Testis (tissue), 3 donors: Measurements from ENCODE around the gene ZMIZ1. TPM values are rescaled to one million over a fixed set of nuclear protein-coding genes. Genes with fewer than 3 reads are reported as not detected.

Experiments used
- DNase-seq: peaks from one replicate; pipeline ENCODE4 v3.0.0-alpha.2; 2019
- H3K27ac ChIP-seq, 2 donors: fragments of 200-600 bp; sonication (generic); one replicate each; pipeline ENCODE4 v1.5.1; 2019
- H3K27me3 ChIP-seq: fragments of 200-600 bp; sonication (generic); one replicate; pipeline ENCODE4 v1.5.1; 2019
- H3K36me3 ChIP-seq: fragments of 200-600 bp; sonication (generic); one replicate; pipeline ENCODE4 v1.5.1; 2017; ENCODE audit warnings: low read depth; ENCODE audit errors: missing control alignments
- H3K4me1 ChIP-seq: fragments of 200-600 bp; sonication (generic); one replicate; pipeline ENCODE4 v1.5.1; 2019
- H3K4me3 ChIP-seq, 2 donors: fragments of 200-600 bp; sonication (generic); one replicate each; pipeline ENCODE4 v1.5.1; 2017 to 2019
- H3K9me3 ChIP-seq: fragments of 200-600 bp; sonication (generic); one replicate; pipeline ENCODE4 v1.5.1; 2017
- CTCF ChIP-seq, 3 experiments: fragments of 450-650 bp in 2 of 3; fragments of 200-600 bp in 1 of 3; sonication (generic) in 1 of 3; IDR thresholded peaks; one replicate each; pipeline ENCODE4 v1.5.1; 2016 to 2019; ENCODE audit warnings: antibody characterized with exemption in 3 of 3, mild to moderate bottlenecking in 2 of 3, moderate library complexity in 1 of 3
- POLR2A ChIP-seq: fragments of 450-650 bp; IDR thresholded peaks from one replicate; pipeline ENCODE4 v1.6.1; 2017; ENCODE audit warnings: antibody characterized with exemption, mild to moderate bottlenecking, moderate library complexity
- WGBS, 2 donors: methylation state at CpG; one replicate each; pipeline ENCODE4 v1.1.5; 2018; 5-methylcytosine and 5-hydroxymethylcytosine counted together
- intact Hi-C: fragments of 100-400 bp; cut with DNase I; formaldehyde crosslinking; loops from one replicate; pipeline ENCODE4 v1.15.1; 2023; ENCODE audit warnings: low total_unique reads
- polyA plus RNA-seq: library from polyadenylated mRNA; stranded (reverse); fragments of 350-450 nt; fragmentation: Illumina TruSeq; extraction: RNeasy Lipid Tissue Mini Kit (QIAGEN cat#74804); gene quantifications from one replicate; pipeline ENCODE4 v1.2.3, GENCODE V29; 2014; ENCODE audit warnings: low read depth, low replicate concordance; ENCODE audit not compliant: insufficient read depth
- total RNA-seq, 2 donors: library from RNA; depleted of rRNA; stranded (reverse); fragments of >200 nt; gene quantifications; one replicate each; pipeline ENCODE4 v1.2.3, GENCODE V29; 2016

The ZMIZ1 gene
- total and polyA plus RNA-seq, 3 donors from 2014 or later = 15.2 to 22.0 (median 18.8) TPM

DNA sequence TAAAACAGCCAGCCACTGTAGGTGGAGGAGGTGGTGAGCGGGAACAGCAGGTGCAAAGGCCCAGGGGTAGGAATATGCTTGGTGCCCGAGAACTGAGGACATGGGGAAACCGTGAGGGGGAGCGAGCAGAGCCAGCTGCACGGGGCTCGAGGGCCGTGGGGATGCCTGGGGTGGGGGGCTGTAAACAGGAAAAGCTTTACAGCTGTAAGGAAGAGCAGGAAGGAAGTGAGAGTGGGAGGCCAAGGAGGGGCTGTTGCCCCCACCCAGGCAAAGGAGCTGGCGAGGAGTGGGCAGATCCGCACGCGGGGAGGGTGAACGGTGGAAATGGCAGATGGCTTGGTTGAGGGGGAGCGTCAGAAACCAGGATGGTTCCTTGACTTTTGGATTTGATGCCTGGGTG, 34.4 kb downstream of the ZMIZ1 start:
- 75 to 80% methylated on average over 13 of the region's 13 CpGs for WGBS, 2 donors
- TF ChIP-seq CTCF (IDR thresholded peaks at IDR 0.05) = no peak
- intact Hi-C loops = no loop called here

GRCh38 chr10:79103585-79103984, 34.8 kb downstream of the ZMIZ1 start:
- no peak for DNase-seq
- H3K27me3 ChIP-seq = no peaks in the 10 kb centered on the region
- H3K4me1 ChIP-seq = peaks cover 42% of the 10 kb centered on the region
- no peak overlapping the region for H3K27ac ChIP-seq
- no peaks in the 10 kb centered on the region for H3K36me3 ChIP-seq
- H3K9me3 ChIP-seq = no peaks in the 10 kb centered on the region
- 64 to 68% methylated on average over 6 to 8 of the region's 8 CpGs for WGBS, 2 donors
- intact Hi-C loops = no loop called here
- TF ChIP-seq POLR2A (no peak), CTCF (IDR thresholded peaks at IDR 0.05) (no peak)
- H3K4me3 ChIP-seq = no peak overlapping the region

More for the DNA sequence above, 34.4 kb downstream of the ZMIZ1 start:
- Histone ChIP-seq H3K4me1 (peaks cover 42% of the 10 kb centered on the region), H3K9me3 (no peaks in the 10 kb centered on the region), H3K36me3 (no peaks in the 10 kb centered on the region), H3K27ac (no peak overlapping the region), H3K27me3 (no peaks in the 10 kb centered on the region), H3K4me3 (no peak overlapping the region)
- DNase-seq = no peak

DNA sequence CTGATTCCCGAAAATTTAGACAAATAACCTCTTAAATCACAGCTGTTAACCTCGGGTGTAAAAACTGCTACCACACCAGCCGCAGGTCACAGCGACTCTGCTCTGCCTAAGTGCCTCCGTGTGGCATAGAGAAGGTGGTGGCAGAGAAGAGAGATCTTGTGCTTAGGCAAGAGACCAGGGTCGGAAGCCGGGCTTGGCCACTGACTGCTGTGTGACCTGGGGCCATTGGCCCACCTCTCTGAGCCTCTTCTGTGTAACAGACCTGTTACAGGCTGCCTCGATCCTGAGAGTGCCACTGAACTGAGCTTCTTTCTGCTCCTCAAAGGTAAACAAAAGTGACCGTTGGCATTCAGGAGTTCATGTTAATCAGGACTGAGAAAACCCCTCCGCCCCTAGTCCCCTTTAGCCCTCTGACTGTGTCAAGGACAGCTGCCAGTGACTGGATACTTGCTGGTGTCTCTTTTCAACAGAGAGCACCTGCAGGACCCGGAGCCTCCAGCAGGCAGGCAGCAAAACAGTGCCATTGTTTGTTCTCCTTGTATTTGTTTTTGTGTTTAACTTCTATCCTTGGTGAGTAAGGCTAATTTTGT, 36.5 kb downstream of the ZMIZ1 start:
- intact Hi-C loops = no loop called here
- H3K36me3 ChIP-seq = no peaks in the 10 kb centered on the region
- DNase-seq = no peak

DNA sequence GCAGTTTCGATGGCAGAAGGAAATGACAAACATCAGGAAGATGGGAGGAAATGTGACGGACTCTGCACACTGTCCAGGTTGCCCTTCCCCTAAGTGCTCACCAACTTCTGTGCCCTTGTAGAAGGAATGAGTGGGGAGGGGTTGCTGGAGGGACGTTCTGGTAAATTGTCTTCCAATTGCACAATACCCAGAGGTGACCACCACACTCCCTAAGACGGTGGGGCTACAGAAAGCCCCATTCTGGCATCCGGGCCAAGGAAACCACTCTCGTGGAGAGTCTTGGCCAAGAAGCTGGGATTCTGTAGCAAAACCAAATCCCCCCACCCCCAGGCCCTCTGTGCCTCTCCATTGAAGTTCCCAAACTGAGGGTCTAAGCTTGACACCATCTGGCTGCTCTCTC, 37.1 kb downstream of the ZMIZ1 start:
- no peak overlapping the region for H3K4me3 ChIP-seq
- no peak for DNase-seq
- TF ChIP-seq POLR2A (no peak), CTCF (IDR thresholded peaks at IDR 0.05) (no peak)
- intact Hi-C loops = no loop called here
- H3K9me3 ChIP-seq = no peaks in the 10 kb centered on the region
- 72 to 77% methylated on average over 6 of the region's 6 CpGs for WGBS, 2 donors
- no peaks in the 10 kb centered on the region for H3K27me3 ChIP-seq
- no peaks in the 10 kb centered on the region for H3K36me3 ChIP-seq
- no peak overlapping the region for H3K27ac ChIP-seq
- H3K4me1 ChIP-seq = peaks cover 38% of the 10 kb centered on the region

More for the DNA sequence above, 36.5 kb downstream of the ZMIZ1 start:
- no peak for TF ChIP-seq CTCF (IDR thresholded peaks at IDR 0.05)
- no peak for TF ChIP-seq POLR2A
- Histone ChIP-seq H3K9me3 (no peaks in the 10 kb centered on the region), H3K27me3 (no peaks in the 10 kb centered on the region), H3K4me3 (no peak overlapping the region), H3K27ac (no peak overlapping the region), H3K4me1 (peaks cover 42% of the 10 kb centered on the region)
- WGBS, 2 donors = 45 to 65% methylated on average over 11 of the region's 11 CpGs
